ENCODE data around the gene CCDC92.
"Not testable (repeated sequence)": the region's sequence is repeated elsewhere in the genome, so short reads cannot be mapped to it uniquely, and the experiment has no call there.

CCDC92 gene

DNA sequence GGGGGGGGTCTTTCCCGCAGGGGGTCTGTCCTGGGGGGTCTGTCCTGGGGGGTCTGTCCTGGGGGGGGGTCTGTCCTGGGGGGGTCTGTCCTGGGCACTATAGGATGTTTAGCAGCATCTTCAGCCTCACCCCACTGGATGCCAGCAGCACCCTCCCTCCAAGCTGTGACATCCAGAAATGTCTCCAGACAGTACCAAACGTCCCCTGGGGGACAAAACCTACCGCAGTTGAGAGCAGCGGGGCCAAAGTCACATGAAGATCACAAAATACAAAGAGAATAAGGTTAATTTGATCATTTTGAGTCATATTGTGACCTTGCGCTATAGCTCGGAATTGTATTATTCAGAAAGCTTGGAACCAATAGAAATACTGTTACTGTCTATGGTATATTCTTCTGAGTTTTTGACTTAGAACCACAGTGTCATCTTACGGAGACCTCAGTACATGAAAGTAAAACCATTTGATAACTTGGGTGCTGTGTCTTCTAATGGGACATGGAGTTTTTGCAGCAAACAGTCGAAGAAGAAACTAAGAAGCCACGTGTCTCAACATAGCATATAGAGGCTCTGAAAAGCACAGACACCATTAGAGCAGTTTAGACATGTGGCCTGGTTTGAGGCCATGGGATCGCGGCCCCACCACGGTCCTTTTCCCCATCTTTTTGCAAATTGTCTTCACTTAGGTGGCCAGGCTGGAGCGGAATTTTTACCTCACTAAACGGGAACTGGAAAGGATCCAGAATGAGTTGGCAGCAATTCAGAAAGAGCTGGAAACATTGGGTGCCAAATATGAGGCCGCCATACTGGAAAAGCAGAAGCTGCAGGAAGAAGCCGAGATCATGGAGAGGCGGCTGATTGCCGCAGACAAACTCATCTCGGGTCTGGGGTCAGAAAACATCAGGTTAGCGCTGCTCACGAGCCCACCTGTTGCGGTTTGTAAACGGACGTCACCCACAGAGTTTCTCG, 59.9 kb downstream of the CCDC92 start:
- H3K27ac ChIP-seq (ENCODE audit: low read depth, low read length), result no peak overlapping the region
- no peak for TF ChIP-seq EZH2phosphoT487 (IDR thresholded peaks at IDR 0.05; ENCODE audit: borderline replicate concordance, low read length)
- TF ChIP-seq, protein P1, sequence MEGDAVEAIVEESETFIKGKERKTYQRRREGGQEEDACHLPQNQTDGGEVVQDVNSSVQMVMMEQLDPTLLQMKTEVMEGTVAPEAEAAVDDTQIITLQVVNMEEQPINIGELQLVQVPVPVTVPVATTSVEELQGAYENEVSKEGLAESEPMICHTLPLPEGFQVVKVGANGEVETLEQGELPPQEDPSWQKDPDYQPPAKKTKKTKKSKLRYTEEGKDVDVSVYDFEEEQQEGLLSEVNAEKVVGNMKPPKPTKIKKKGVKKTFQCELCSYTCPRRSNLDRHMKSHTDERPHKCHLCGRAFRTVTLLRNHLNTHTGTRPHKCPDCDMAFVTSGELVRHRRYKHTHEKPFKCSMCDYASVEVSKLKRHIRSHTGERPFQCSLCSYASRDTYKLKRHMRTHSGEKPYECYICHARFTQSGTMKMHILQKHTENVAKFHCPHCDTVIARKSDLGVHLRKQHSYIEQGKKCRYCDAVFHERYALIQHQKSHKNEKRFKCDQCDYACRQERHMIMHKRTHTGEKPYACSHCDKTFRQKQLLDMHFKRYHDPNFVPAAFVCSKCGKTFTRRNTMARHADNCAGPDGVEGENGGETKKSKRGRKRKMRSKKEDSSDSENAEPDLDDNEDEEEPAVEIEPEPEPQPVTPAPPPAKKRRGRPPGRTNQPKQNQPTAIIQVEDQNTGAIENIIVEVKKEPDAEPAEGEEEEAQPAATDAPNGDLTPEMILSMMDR (IDR thresholded peaks at IDR 0.05; ENCODE audit: low read depth, low read length, poor library complexity, severe bottlenecking), result no peak
- no peaks in the 10 kb centered on the region for H3K36me3 ChIP-seq (ENCODE audit: control insufficient read depth, low read length)
- H3K4me3 ChIP-seq (ENCODE audit: low read length), result no peak overlapping the region
- no peaks in the 10 kb centered on the region for H3K4me1 ChIP-seq (ENCODE audit: control insufficient read depth, low read length)
- H3K4me2 ChIP-seq (ENCODE audit: low read length), result no peak overlapping the region
- H3K9me3 ChIP-seq (ENCODE audit: control insufficient read depth, insufficient read depth, low read length), result no peaks in the 10 kb centered on the region
- H4K20me1 ChIP-seq (ENCODE audit: control insufficient read depth, insufficient read depth, low read depth, low read length), result no peaks in the 10 kb centered on the region
- no peaks in the 10 kb centered on the region for H3K79me2 ChIP-seq (ENCODE audit: control insufficient read depth, low read length)
- H3K27me3 ChIP-seq (ENCODE audit: control insufficient read depth, low read length), result no peaks in the 10 kb centered on the region
- peaks cover 11% of the 10 kb centered on the region for H3F3A ChIP-seq (ENCODE audit: control insufficient read depth, insufficient read depth)
- H3K9me2 ChIP-seq (replicated peaks; ENCODE audit: control insufficient read depth, low read length), result no peaks in the 10 kb centered on the region

DNA sequence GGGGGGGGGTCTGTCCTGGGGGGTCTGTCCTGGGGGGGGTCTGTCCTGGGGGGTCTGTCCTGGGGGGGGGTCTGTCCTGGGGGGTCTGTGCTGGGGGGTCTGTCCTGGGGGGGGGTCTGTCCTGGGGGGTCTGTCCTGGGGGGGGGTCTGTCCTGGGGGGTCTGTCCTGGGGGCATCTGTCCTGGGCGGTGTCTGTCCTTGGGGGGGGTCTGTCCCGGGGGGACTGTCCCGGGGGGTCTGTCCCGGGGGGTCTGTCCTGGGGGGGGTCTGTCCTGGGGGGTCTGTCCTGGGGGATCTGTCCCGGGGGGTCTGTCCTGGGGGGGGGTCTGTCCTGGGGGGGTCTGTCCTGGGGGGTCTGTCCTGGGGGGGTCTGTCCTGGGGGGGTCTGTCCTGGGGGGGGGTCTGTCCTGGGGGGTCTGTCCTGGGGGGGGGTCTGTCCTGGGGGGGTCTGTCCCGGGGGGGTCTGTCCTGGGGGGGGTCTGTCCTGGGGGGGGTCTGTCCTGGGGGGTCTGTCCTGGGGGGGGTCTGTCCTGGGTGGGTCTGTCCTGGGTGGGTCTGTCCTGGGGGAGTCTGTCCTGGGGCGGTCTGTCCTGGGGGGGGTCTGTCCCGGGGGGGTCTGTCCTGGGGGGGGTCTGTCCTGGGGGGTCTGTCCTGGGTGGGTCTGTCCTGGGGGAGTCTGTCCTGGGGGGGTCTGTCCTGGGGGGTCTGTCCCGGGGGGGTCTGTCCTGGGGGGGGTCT, 60.8 kb downstream of the CCDC92 start:
- peaks cover 11% of the 10 kb centered on the region for H3F3A ChIP-seq (ENCODE audit: control insufficient read depth, insufficient read depth)
- not testable (repeated sequence) for H3K4me2 ChIP-seq (ENCODE audit: low read length); H3K27ac ChIP-seq (ENCODE audit: low read depth, low read length); H3K79me2 ChIP-seq (ENCODE audit: control insufficient read depth, low read length); H3K4me3 ChIP-seq (ENCODE audit: low read length); H3K36me3 ChIP-seq (ENCODE audit: control insufficient read depth, low read length); H3K4me1 ChIP-seq (ENCODE audit: control insufficient read depth, low read length); H4K20me1 ChIP-seq (ENCODE audit: control insufficient read depth, insufficient read depth, low read depth, low read length); H3K9me3 ChIP-seq (ENCODE audit: control insufficient read depth, insufficient read depth, low read length); H3K27me3 ChIP-seq (ENCODE audit: control insufficient read depth, low read length); H3K9me2 ChIP-seq (replicated peaks; ENCODE audit: control insufficient read depth, low read length)

DNA sequence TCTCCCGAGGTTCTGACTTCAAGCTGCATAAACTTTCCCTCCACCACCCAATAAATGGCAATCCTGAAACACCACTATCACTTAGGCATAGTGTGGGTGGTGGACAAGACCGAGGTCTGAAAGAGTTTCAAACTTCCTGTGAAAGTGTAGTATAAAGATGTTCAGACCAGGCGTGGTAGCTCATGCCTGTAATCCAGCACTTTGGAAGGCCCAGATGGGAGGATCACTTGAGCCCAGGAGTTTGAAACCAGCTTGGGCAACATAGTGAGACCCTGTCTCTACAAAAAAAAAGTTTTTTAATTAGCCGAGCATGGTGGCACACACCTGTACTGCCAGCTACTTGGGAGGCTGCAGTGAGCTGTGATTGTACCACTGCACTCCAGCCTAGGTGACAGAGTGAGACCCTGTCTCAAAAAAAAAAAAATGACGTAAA, 61.9 kb downstream of the CCDC92 start:
- Histone ChIP-seq H3F3A (ENCODE audit: control insufficient read depth, insufficient read depth) (peaks cover 11% of the 10 kb centered on the region), H3K36me3 (ENCODE audit: control insufficient read depth, low read length) (no peaks in the 10 kb centered on the region), H3K9me2 (replicated peaks; ENCODE audit: control insufficient read depth, low read length) (no peaks in the 10 kb centered on the region), H3K27me3 (ENCODE audit: control insufficient read depth, low read length) (no peaks in the 10 kb centered on the region), H3K4me3 (ENCODE audit: low read length) (no peak overlapping the region), H3K27ac (ENCODE audit: low read depth, low read length) (no peak overlapping the region), H3K4me2 (ENCODE audit: low read length) (no peak overlapping the region), H3K4me1 (ENCODE audit: control insufficient read depth, low read length) (no peaks in the 10 kb centered on the region), H3K79me2 (ENCODE audit: control insufficient read depth, low read length) (no peaks in the 10 kb centered on the region), H4K20me1 (ENCODE audit: control insufficient read depth, insufficient read depth, low read depth, low read length) (no peaks in the 10 kb centered on the region), H3K9me3 (ENCODE audit: control insufficient read depth, insufficient read depth, low read length) (no peaks in the 10 kb centered on the region)
- TF ChIP-seq, protein P1 (IDR thresholded peaks at IDR 0.05; ENCODE audit: low read depth, low read length, poor library complexity, severe bottlenecking), result no peak
- TF ChIP-seq EZH2phosphoT487 (IDR thresholded peaks at IDR 0.05; ENCODE audit: borderline replicate concordance, low read length), result no peak

DNA sequence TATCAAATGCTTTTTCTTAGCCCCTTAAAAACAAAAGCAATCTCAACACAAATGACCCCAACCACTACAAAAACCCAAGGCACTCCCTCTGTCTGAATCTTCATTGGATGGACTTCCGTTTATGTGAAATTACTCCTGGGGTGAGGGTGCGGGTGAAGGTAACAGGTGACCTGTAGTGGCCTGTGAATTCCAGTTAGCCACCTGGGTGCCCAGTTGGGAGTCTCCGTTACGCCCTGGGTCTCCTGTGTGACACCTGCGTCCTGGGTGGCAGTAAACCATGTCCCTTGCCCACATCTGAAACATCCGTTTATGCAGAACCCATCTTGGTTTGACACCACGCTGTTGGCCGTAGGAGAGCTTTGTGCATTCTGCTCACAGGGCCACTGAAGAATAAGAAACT, 62.6 kb downstream of the CCDC92 start:
- Histone ChIP-seq H3K4me2 (ENCODE audit: low read length) (no peak overlapping the region), H4K20me1 (ENCODE audit: control insufficient read depth, insufficient read depth, low read depth, low read length) (no peaks in the 10 kb centered on the region), H3K9me3 (ENCODE audit: control insufficient read depth, insufficient read depth, low read length) (no peaks in the 10 kb centered on the region), H3K36me3 (ENCODE audit: control insufficient read depth, low read length) (no peaks in the 10 kb centered on the region), H3K4me3 (ENCODE audit: low read length) (no peak overlapping the region), H3K79me2 (ENCODE audit: control insufficient read depth, low read length) (no peaks in the 10 kb centered on the region), H3K27ac (ENCODE audit: low read depth, low read length) (no peak overlapping the region), H3F3A (ENCODE audit: control insufficient read depth, insufficient read depth) (peaks cover 11% of the 10 kb centered on the region), H3K9me2 (replicated peaks; ENCODE audit: control insufficient read depth, low read length) (no peaks in the 10 kb centered on the region), H3K27me3 (ENCODE audit: control insufficient read depth, low read length) (no peaks in the 10 kb centered on the region; the same call in 1 of the 2 replicates), H3K4me1 (ENCODE audit: control insufficient read depth, low read length) (peaks cover 5% of the 10 kb centered on the region)
- no peak for TF ChIP-seq EZH2phosphoT487 (IDR thresholded peaks at IDR 0.05; ENCODE audit: borderline replicate concordance, low read length)
- TF ChIP-seq, protein P1 (IDR thresholded peaks at IDR 0.05; ENCODE audit: low read depth, low read length, poor library complexity, severe bottlenecking), result no peak
